Kidney (tissue), 14 donors: ENCODE data around the gene DUSP6. TPM values are rescaled to one million over a fixed set of nuclear protein-coding genes. Genes with fewer than 3 reads are reported as not detected.

Experiments used
- DNase-seq, 5 donors: peaks; one replicate each; pipeline ENCODE4 v3.0.0-alpha.2; 2013 to 2020
- FAIRE-seq: peaks from 2 replicates; lab custom pipeline; 2012; peaks lifted over from hg19 to GRCh38; lab: Jason Lieb, UNC
- H3K27ac ChIP-seq, 2 donors: one replicate each; pipeline ENCODE4 v1.7.0; 2013; ENCODE audit warnings: low read depth in 2 of 2, low read length in 2 of 2, inconsistent platforms in 1 of 2
- H3K27me3 ChIP-seq: one replicate; pipeline ENCODE4 v1.7.1; 2013; ENCODE audit warnings: low read length, inconsistent platforms; ENCODE audit not compliant: control insufficient read depth, insufficient read depth
- H3K36me3 ChIP-seq, 3 donors: one replicate each; pipeline versions ENCODE4 v1.7.0 to v1.7.1; 2013; ENCODE audit warnings: low read length in 3 of 3, control low read depth in 1 of 3, inconsistent platforms in 1 of 3; ENCODE audit not compliant: insufficient read depth in 3 of 3, control insufficient read depth in 2 of 3
- H3K4me1 ChIP-seq, 3 donors: one replicate each; pipeline versions ENCODE4 v1.7.0 to v1.7.1; 2013; ENCODE audit warnings: low read length in 3 of 3, inconsistent platforms in 1 of 3, low read depth in 1 of 3; ENCODE audit not compliant: control insufficient read depth in 2 of 3, insufficient read depth in 2 of 3
- H3K4me3 ChIP-seq, 3 donors: one replicate each; pipeline versions ENCODE4 v1.7.0 to v1.8.1; 2013; ENCODE audit warnings: low read length in 3 of 3, control low read depth in 1 of 3, inconsistent platforms in 1 of 3
- H3K9ac ChIP-seq, 3 donors: one replicate each; pipeline versions ENCODE4 v1.7.0 to v1.7.1; 2013; ENCODE audit warnings: low read length in 3 of 3, control low read depth in 1 of 3, inconsistent platforms in 1 of 3
- H3K9me3 ChIP-seq, 3 donors: one replicate each; pipeline versions ENCODE4 v1.7.0 to v1.7.1; 2013; ENCODE audit warnings: low read length in 3 of 3, control low read depth in 1 of 3, inconsistent platforms in 1 of 3; ENCODE audit not compliant: control insufficient read depth in 2 of 3, insufficient read depth in 1 of 3
- intact Hi-C: fragments of 100-400 bp; cut with DNase I; formaldehyde crosslinking; loops from one replicate; pipeline ENCODE4 v1.11.1; 2022
- polyA plus RNA-seq: library from polyadenylated mRNA; stranded (reverse); fragments of 350-450 nt; fragmentation: Illumina TruSeq; extraction: RNeasy Lipid Tissue Mini Kit (QIAGEN cat#74804); gene quantifications from one replicate; pipeline ENCODE4 v1.2.3, GENCODE V29; 2014; ENCODE audit warnings: low read depth, low replicate concordance; ENCODE audit not compliant: insufficient read depth
- total RNA-seq: library from RNA; stranded (reverse); fragmentation: NEBNext Ultra II Directional; extraction: Animal tissue kit (Norgen Biotek cat#: 25700); gene quantifications from one replicate; pipeline ENCODE4 v1.2.1, GENCODE V29; 2021
- TF ChIP-seq, protein P1 (sequence below): IDR thresholded peaks from 3 replicates; pipeline ENCODE4 v1.5.1; 2012; ENCODE audit warnings: mild to moderate bottlenecking, moderate library complexity, borderline replicate concordance; ENCODE audit not compliant: insufficient read depth; ENCODE audit errors: extremely low read depth
- donor health status: control.
- donor health status: control.
- donor health status: control.
- donor health status: control.
- donor health status: control.
- donor health status: DM: yes; HTN: yes; CAD: no.
- donor health status: Normal renal cell carcinoma (clear cell type).

DUSP6 gene
- total and polyA plus RNA-seq, 2 donors from 2014 or later = 35.3 to 91.8 TPM

GRCh38 chr12:89345376-89345775 is 6.9 kb downstream of the DUSP6 start:
- TF ChIP-seq, protein P1, sequence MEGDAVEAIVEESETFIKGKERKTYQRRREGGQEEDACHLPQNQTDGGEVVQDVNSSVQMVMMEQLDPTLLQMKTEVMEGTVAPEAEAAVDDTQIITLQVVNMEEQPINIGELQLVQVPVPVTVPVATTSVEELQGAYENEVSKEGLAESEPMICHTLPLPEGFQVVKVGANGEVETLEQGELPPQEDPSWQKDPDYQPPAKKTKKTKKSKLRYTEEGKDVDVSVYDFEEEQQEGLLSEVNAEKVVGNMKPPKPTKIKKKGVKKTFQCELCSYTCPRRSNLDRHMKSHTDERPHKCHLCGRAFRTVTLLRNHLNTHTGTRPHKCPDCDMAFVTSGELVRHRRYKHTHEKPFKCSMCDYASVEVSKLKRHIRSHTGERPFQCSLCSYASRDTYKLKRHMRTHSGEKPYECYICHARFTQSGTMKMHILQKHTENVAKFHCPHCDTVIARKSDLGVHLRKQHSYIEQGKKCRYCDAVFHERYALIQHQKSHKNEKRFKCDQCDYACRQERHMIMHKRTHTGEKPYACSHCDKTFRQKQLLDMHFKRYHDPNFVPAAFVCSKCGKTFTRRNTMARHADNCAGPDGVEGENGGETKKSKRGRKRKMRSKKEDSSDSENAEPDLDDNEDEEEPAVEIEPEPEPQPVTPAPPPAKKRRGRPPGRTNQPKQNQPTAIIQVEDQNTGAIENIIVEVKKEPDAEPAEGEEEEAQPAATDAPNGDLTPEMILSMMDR = no peak
- Histone ChIP-seq H3K9me3 (no peaks in the 10 kb centered on the region), H3K27ac (peak overlapping the region in 1 of 2 donors; percentile 8), H3K27me3 (no peaks in the 10 kb centered on the region), H3K9ac (no peak overlapping the region), H3K36me3 (peaks cover 0 to 18% (median 16%) of the 10 kb centered on the region in 3 donors), H3K4me3 (no peak overlapping the region), H3K4me1 (peaks cover 3 to 23% (median 21%) of the 10 kb centered on the region in 3 donors)
- intact Hi-C loops = loop anchor here (10.0 kb wide), 1 partner anchor 301 kb away; no protein-coding TSS in a partner anchor
- DNase-seq (no peak), FAIRE-seq (no peak)

- Histone ChIP-seq H3K27me3 (no peaks in the 10 kb centered on the region), H3K9ac (no peak overlapping the region), H3K36me3 (peaks cover 0 to 14% (median 11%) of the 10 kb centered on the region in 3 donors), H3K9me3 (no peaks in the 10 kb centered on the region), H3K4me1 (peaks cover 3 to 23% (median 21%) of the 10 kb centered on the region in 3 donors), H3K4me3 (no peak overlapping the region), H3K27ac (no peak overlapping the region)
- TF ChIP-seq, protein P1 = no peak
- intact Hi-C loops = loop anchor here (10.0 kb wide), 1 partner anchor 300 kb away; no protein-coding TSS in a partner anchor
- no peak for DNase-seq
- FAIRE-seq = no peak
These were observed 7.5 kb downstream of the DUSP6 start for GRCh38 chr12:89344862-89345202.

- H3K9me3 ChIP-seq = no peaks in the 10 kb centered on the region
- intact Hi-C loops = loop anchor here (10.0 kb wide), 1 partner anchor 299 kb away; no protein-coding TSS in a partner anchor
- H3K27ac ChIP-seq = no peak overlapping the region
- TF ChIP-seq, protein P1 = no peak
- no peak overlapping the region for H3K9ac ChIP-seq
- DNase-seq = no peak
- H3K4me3 ChIP-seq = no peak overlapping the region
- peaks cover 3 to 21% (median 20%) of the 10 kb centered on the region in 3 donors for H3K4me1 ChIP-seq
- H3K27me3 ChIP-seq = no peaks in the 10 kb centered on the region
- peaks cover 0 to 9% (median 8%) of the 10 kb centered on the region in 3 donors for H3K36me3 ChIP-seq
- FAIRE-seq = no peak
These were observed 8.0 kb downstream of the DUSP6 start for GRCh38 chr12:89344043-89344861.
